CD4-positive, CD25-positive, alpha-beta regulatory T cell (primary cell): ENCODE measurements around the gene GLTPD2. TPM values are rescaled to one million over a fixed set of nuclear protein-coding genes. Genes with fewer than 3 reads are reported as not detected.

Source experiments
- ATAC-seq, 2 donors: fragments of 150-1000 bp; cut with Tn5 transposase; one replicate each; pipeline ENCODE4 v1.10.0; 2021; ENCODE audit warnings: low read depth in 2 of 2, moderate number of reproducible peaks in 2 of 2, moderate library complexity in 1 of 2
- DNase-seq, 3 donors: peaks; one replicate each; pipeline versions ENCODE4 v3.0.0 to v3.0.0-alpha.2; 2012 to 2022; ENCODE audit warnings: mixed read lengths in 1 of 3
- H3K27ac ChIP-seq: one replicate; pipeline ENCODE4 v1.7.0; 2013; ENCODE audit warnings: mild to moderate bottlenecking, low read length; ENCODE audit not compliant: insufficient read depth, poor library complexity, severe bottlenecking
- H3K27me3 ChIP-seq: one replicate; pipeline ENCODE4 v1.7.0; 2013; ENCODE audit warnings: low read length; ENCODE audit not compliant: control insufficient read depth, insufficient read depth
- H3K36me3 ChIP-seq: one replicate; pipeline ENCODE4 v1.7.0; 2013; ENCODE audit warnings: mild to moderate bottlenecking, low read length, moderate library complexity; ENCODE audit not compliant: control insufficient read depth, insufficient read depth
- H3K4me1 ChIP-seq: 2 replicates; pipeline ENCODE4 v1.7.0; 2013; ENCODE audit warnings: mild to moderate bottlenecking, low read length; ENCODE audit not compliant: insufficient read depth, control insufficient read depth, poor library complexity, severe bottlenecking
- H3K4me3 ChIP-seq: one replicate; pipeline ENCODE4 v1.7.0; 2013; ENCODE audit warnings: low read depth, mild to moderate bottlenecking, low read length, moderate library complexity
- H3K9me3 ChIP-seq, 2 experiments: 1 replicate in 1 of 2; 2 replicates in 1 of 2; pipeline ENCODE4 v1.7.0; 2013; ENCODE audit warnings: low read length in 2 of 2, mild to moderate bottlenecking in 1 of 2, moderate library complexity in 1 of 2; ENCODE audit not compliant: control insufficient read depth in 2 of 2
- H3K27ac Mint-ChIP-seq, 3 donors: one replicate each; pipeline ENCODE4 v1.8.0; 2020 to 2022; ENCODE audit warnings: mild to moderate bottlenecking in 3 of 3, mixed read lengths in 3 of 3, moderate library complexity in 2 of 3
- H3K27me3 Mint-ChIP-seq: one replicate; pipeline ENCODE4 v1.8.0; 2022; ENCODE audit warnings: mild to moderate bottlenecking, mixed read lengths
- H3K36me3 Mint-ChIP-seq: one replicate; pipeline ENCODE4 v1.8.0; 2020; ENCODE audit warnings: mixed read lengths
- H3K4me1 Mint-ChIP-seq, 4 donors: one replicate each; pipeline ENCODE4 v1.8.0; 2020 to 2022; ENCODE audit warnings: mixed read lengths in 4 of 4, mild to moderate bottlenecking in 1 of 4
- H3K4me3 Mint-ChIP-seq, 4 donors: one replicate each; pipeline ENCODE4 v1.8.0; 2020 to 2022; ENCODE audit warnings: mild to moderate bottlenecking in 4 of 4, mixed read lengths in 4 of 4, moderate library complexity in 3 of 4
- H3K9me3 Mint-ChIP-seq, 7 donors: one replicate each; pipeline ENCODE4 v1.8.0; 2020 to 2022; ENCODE audit warnings: mixed read lengths in 7 of 7, mild to moderate bottlenecking in 3 of 7, moderate library complexity in 2 of 7
- polyA plus RNA-seq, 4 donors: library from polyadenylated mRNA; unstranded; fragments of 300-500 nt; fragmentation: Illumina TruSeq; gene quantifications; one replicate each; pipeline ENCODE4 v1.2.3, GENCODE V29; 2021
- total RNA-seq: library from RNA; stranded (reverse); gene quantifications from one replicate; pipeline ENCODE4 v1.2.3, GENCODE V29; 2022

The GLTPD2 gene
- total and polyA plus RNA-seq, 5 donors from 2014 or later, result 0.39 to 0.43 TPM; not detected in 3

GRCh38 chr17:4788159-4788806 lies 481 bp upstream of the GLTPD2 start:
- H3K4me3 Mint-ChIP-seq, result peak overlapping the region; percentile 50 to 90 (median 84)
- no peaks in the 10 kb centered on the region for H3K36me3 ChIP-seq
- no peaks in the 10 kb centered on the region for H3K9me3 Mint-ChIP-seq
- DNase-seq (no peak), ATAC-seq (no peak)
- no peak overlapping the region for H3K27ac Mint-ChIP-seq
- H3K36me3 Mint-ChIP-seq, result peaks cover 3% of the 10 kb centered on the region
- peaks cover 34% of the 10 kb centered on the region for H3K4me1 ChIP-seq
- H3K27ac ChIP-seq, result no peak overlapping the region
- peaks cover 18% of the 10 kb centered on the region for H3K27me3 ChIP-seq
- no peak overlapping the region for H3K4me3 ChIP-seq
- peaks cover 5 to 43% (median 14%) of the 10 kb centered on the region in 4 donors for H3K4me1 Mint-ChIP-seq
- peaks cover 60% of the 10 kb centered on the region for H3K27me3 Mint-ChIP-seq
- H3K9me3 ChIP-seq, result no peaks in the 10 kb centered on the region

GRCh38 chr17:4789701-4789950 lies 862 bp downstream of the GLTPD2 start:
- ATAC-seq, result peak in 1 of 2 donors; percentile 42
- peak overlapping the region; percentile 74 for H3K27ac ChIP-seq
- no peaks in the 10 kb centered on the region for H3K9me3 ChIP-seq
- DNase-seq, result no peak
- Mint-ChIP-seq H3K4me3 (peak overlapping the region in 3 of 4 donors; percentile 68 to 88 (median 81)), H3K27me3 (peaks cover 49% of the 10 kb centered on the region), H3K36me3 (no peaks in the 10 kb centered on the region), H3K9me3 (no peaks in the 10 kb centered on the region), H3K27ac (peak overlapping the region in 1 of 3 donors; percentile 60), H3K4me1 (peaks cover 5 to 40% (median 11%) of the 10 kb centered on the region in 4 donors)
- H3K4me3 ChIP-seq, result peak overlapping the region; percentile 19
- H3K36me3 ChIP-seq, result no peaks in the 10 kb centered on the region
- H3K4me1 ChIP-seq, result peaks cover 34% of the 10 kb centered on the region
- peaks cover 11% of the 10 kb centered on the region for H3K27me3 ChIP-seq

- peak; percentile 90 to 91 for ATAC-seq
Measured at GRCh38 chr17:4789951-4790704, 1.4 kb downstream of the GLTPD2 start.

GRCh38 chr17:4790705-4791088 lies 1.9 kb downstream of the GLTPD2 start:
- H3K27ac Mint-ChIP-seq, result peak overlapping the region; percentile 32 to 87 (median 44)
- Histone ChIP-seq H3K36me3 (no peaks in the 10 kb centered on the region), H3K4me3 (peak overlapping the region; percentile 74), H3K9me3 (no peaks in the 10 kb centered on the region), H3K27ac (peak overlapping the region; percentile 74), H3K4me1 (peaks cover 27% of the 10 kb centered on the region), H3K27me3 (peaks cover 11% of the 10 kb centered on the region)
- ATAC-seq (no peak), DNase-seq (no peak)
- H3K9me3 Mint-ChIP-seq, result no peaks in the 10 kb centered on the region
- peaks cover 39% of the 10 kb centered on the region for H3K27me3 Mint-ChIP-seq
- no peaks in the 10 kb centered on the region for H3K36me3 Mint-ChIP-seq
- H3K4me3 Mint-ChIP-seq, result peak overlapping the region; percentile 80 to 93 (median 89)
- H3K4me1 Mint-ChIP-seq, result peaks cover 5 to 35% (median 12%) of the 10 kb centered on the region in 4 donors

More at GRCh38 chr17:4789951-4790704, 1.4 kb downstream of the GLTPD2 start:
- peaks cover 44% of the 10 kb centered on the region for H3K27me3 Mint-ChIP-seq
- Histone ChIP-seq H3K27ac (peak overlapping the region; percentile 74), H3K36me3 (no peaks in the 10 kb centered on the region), H3K4me1 (peaks cover 33% of the 10 kb centered on the region), H3K4me3 (peak overlapping the region; percentile 74), H3K9me3 (no peaks in the 10 kb centered on the region), H3K27me3 (peaks cover 11% of the 10 kb centered on the region)
- H3K27ac Mint-ChIP-seq, result peak overlapping the region; percentile 44 to 87 (median 61)
- no peaks in the 10 kb centered on the region for H3K36me3 Mint-ChIP-seq
- H3K4me3 Mint-ChIP-seq, result peak overlapping the region; percentile 80 to 93 (median 89)
- H3K9me3 Mint-ChIP-seq, result no peaks in the 10 kb centered on the region
- DNase-seq, result peak; percentile 69 to 84 (median 78)
- peaks cover 5 to 38% (median 11%) of the 10 kb centered on the region in 4 donors for H3K4me1 Mint-ChIP-seq

GRCh38 chr17:4795168-4795567 lies 6.4 kb downstream of the GLTPD2 start:
- Histone ChIP-seq H3K9me3 (no peaks in the 10 kb centered on the region), H3K27me3 (no peaks in the 10 kb centered on the region), H3K4me3 (peak overlapping the region; percentile 10), H3K4me1 (peaks cover 15% of the 10 kb centered on the region), H3K27ac (no peak overlapping the region), H3K36me3 (peaks cover 16% of the 10 kb centered on the region)
- Mint-ChIP-seq H3K4me3 (peak overlapping the region in 1 of 4 donors; percentile 93), H3K36me3 (peaks cover 3% of the 10 kb centered on the region), H3K9me3 (no peaks in the 10 kb centered on the region), H3K27me3 (peaks cover 4% of the 10 kb centered on the region), H3K4me1 (peaks cover 9 to 24% (median 17%) of the 10 kb centered on the region in 4 donors), H3K27ac (peak overlapping the region in 1 of 3 donors; percentile 97)
- DNase-seq (no peak), ATAC-seq (no peak)

GRCh38 chr17:4796552-4796920 lies 7.8 kb downstream of the GLTPD2 start:
- peaks cover 5 to 16% (median 11%) of the 10 kb centered on the region in 4 donors for H3K4me1 Mint-ChIP-seq
- H3K4me3 Mint-ChIP-seq, result peak overlapping the region; percentile 93 to 100 (median 100)
- H3K27me3 Mint-ChIP-seq, result peaks cover 4% of the 10 kb centered on the region
- DNase-seq (no peak), ATAC-seq (no peak)
- H3K36me3 ChIP-seq, result peaks cover 16% of the 10 kb centered on the region
- peak overlapping the region; percentile 93 for H3K4me3 ChIP-seq
- peaks cover 8% of the 10 kb centered on the region for H3K36me3 Mint-ChIP-seq
- H3K4me1 ChIP-seq, result peaks cover 10% of the 10 kb centered on the region
- H3K27me3 ChIP-seq, result no peaks in the 10 kb centered on the region
- peak overlapping the region; percentile 60 for H3K27ac ChIP-seq
- no peaks in the 10 kb centered on the region for H3K9me3 ChIP-seq
- peak overlapping the region; percentile 97 to 100 (median 97) for H3K27ac Mint-ChIP-seq
- H3K9me3 Mint-ChIP-seq, result no peaks in the 10 kb centered on the region

- H3K4me1 ChIP-seq, result peaks cover 10% of the 10 kb centered on the region
- peaks cover 5 to 15% (median 11%) of the 10 kb centered on the region in 4 donors for H3K4me1 Mint-ChIP-seq
- no peaks in the 10 kb centered on the region for H3K9me3 Mint-ChIP-seq
- no peak overlapping the region for H3K4me3 ChIP-seq
- ATAC-seq (no peak), DNase-seq (no peak)
- H3K27me3 Mint-ChIP-seq, result no peaks in the 10 kb centered on the region
- H3K36me3 Mint-ChIP-seq, result peaks cover 8% of the 10 kb centered on the region
- no peaks in the 10 kb centered on the region for H3K27me3 ChIP-seq
- peaks cover 16% of the 10 kb centered on the region for H3K36me3 ChIP-seq
- no peaks in the 10 kb centered on the region for H3K9me3 ChIP-seq
- H3K27ac Mint-ChIP-seq, result peak overlapping the region in 1 of 3 donors; percentile 17
- H3K4me3 Mint-ChIP-seq, result peak overlapping the region in 3 of 4 donors; percentile 1 to 66 (median 49)
- H3K27ac ChIP-seq, result no peak overlapping the region
Measured at GRCh38 chr17:4800462-4801196, 11.9 kb downstream of the GLTPD2 start.
